GM18526 (cell line): Measurements from ENCODE around the gene FCRL6.

Experiments used
- POLR2A ChIP-seq: IDR thresholded peaks from 3 replicates; pipeline ENCODE4 v1.6.1; 2011; ENCODE audit not compliant: insufficient read length; ENCODE audit errors: extremely low read depth

The FCRL6 gene

GRCh38 chr1:159786966-159787365, 15.2 kb upstream of the FCRL6 start:
- TF ChIP-seq POLR2A: no peak

- TF ChIP-seq POLR2A: no peak
These were observed 11.8 kb upstream of the FCRL6 start for GRCh38 chr1:159790237-159790917.

- no peak for TF ChIP-seq POLR2A
These were observed 11.1 kb upstream of the FCRL6 start for GRCh38 chr1:159791031-159791430.

- no peak for TF ChIP-seq POLR2A
These were observed 10.7 kb upstream of the FCRL6 start for GRCh38 chr1:159791461-159791860.

- TF ChIP-seq POLR2A: no peak
These were observed 6.6 kb upstream of the FCRL6 start for GRCh38 chr1:159795534-159795933.

- no peak for TF ChIP-seq POLR2A
These were observed 3.3 kb upstream of the FCRL6 start for GRCh38 chr1:159798893-159799292.

- TF ChIP-seq POLR2A: no peak
These were observed 2.6 kb upstream of the FCRL6 start for GRCh38 chr1:159799446-159799985.

DNA sequence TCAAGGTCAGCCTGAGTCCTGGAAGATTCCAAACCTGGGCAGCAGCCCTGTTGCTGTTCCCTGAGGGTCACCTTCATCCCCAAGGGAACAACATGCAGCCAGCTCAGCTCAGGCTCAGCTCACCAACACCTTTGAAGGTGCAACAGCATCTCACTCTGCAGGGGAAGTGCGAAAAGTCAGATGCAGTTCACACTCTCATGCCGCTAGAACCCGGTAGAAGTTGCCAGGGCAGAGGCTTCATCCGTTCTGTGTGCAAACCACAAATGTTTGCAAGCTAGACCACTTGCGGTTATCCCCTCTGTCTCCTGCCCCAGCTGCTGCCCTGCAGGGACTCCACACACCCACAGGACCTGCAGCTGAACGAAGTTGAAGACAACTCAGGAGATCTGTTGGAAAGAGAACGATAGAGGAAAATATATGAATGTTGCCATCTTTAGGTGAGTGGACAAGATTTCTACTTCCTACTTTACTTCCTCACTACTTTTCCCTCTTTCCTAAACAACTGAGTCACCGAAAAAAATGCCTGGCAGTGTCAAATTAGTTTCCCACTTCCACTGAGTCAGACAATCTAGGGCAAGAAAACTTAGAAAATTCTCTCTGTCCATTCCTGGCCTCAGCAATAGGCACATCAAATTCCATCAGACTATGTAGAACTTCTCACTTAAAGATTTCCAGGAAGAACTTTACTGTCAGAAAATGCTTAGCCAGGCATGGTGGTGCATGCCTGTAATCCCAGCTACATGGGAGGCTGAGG, 1.8 kb upstream of the FCRL6 start:
- TF ChIP-seq POLR2A: no peak

DNA sequence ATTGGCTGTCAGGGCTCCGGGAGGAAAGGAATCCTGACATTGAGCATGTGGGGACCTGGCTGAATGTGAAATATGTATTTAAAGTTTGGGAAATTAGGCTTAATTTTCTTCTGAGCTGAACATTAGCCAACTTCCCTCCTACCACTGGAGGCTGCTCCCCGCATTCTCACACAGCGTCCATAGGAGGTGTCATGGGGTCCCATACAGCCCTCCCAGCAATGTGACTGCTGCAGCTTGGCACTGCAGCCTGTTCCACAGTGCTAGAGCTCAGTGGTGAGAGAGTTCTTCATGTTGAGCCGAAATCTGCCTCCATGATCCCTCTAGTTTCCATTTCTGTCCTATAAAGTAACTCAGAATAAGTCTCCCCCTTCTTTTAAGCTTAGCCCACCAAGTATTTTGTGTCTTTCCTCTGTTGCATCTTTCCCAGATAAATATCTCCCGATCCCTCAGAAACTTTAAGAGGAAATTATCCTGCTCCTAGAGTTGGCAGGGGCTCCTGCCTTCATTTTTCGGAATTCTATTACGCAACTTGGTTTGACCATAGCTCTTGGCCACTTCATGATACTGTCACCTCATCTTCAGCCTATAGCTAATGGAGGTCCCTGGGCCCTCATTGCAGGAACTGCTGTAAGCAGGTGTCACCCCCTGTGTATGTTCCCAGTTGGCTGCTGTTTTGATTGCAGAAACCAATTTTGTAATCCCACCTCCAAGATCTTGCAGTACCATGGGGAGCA, 2.0 kb downstream of the FCRL6 start:
- TF ChIP-seq POLR2A: no peak

- no peak for TF ChIP-seq POLR2A
These were observed 2.8 kb downstream of the FCRL6 start for GRCh38 chr1:159804924-159805323.

GRCh38 chr1:159815926-159816325, 13.8 kb downstream of the FCRL6 start:
- TF ChIP-seq POLR2A: no peak

- TF ChIP-seq POLR2A: no peak
These were observed 15.3 kb downstream of the FCRL6 start for GRCh38 chr1:159817276-159818041.

GRCh38 chr1:159821171-159821867, 19.2 kb downstream of the FCRL6 start:
- TF ChIP-seq POLR2A: no peak

DNA sequence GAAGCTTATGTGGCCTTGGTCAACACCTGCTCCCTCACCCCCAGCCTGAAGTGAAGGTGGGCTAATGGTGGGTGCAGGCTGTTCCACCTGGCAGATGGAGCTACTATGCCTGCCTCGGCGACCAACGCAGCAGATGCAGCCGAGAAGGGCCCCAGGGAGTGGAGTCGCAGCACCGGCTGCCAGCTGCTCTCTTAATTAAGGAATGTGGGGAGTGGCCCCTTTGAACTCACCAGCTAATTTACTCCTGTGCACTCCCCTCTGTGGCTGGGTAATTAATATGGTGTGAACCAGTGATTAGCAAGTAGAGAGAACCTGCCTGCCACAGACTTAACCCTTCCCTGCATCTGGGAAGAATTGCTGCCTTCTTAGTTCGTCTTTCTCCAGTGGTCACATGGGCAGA, 21.2 kb downstream of the FCRL6 start:
- no peak for TF ChIP-seq POLR2A

- no peak for TF ChIP-seq POLR2A
These were observed 23.4 kb downstream of the FCRL6 start for GRCh38 chr1:159825564-159825963.
